Activated naive CD8-positive, alpha-beta T cell treated with anti-CD3 and anti-CD28 coated beads, Interleukin-2, amount 50 U/mL, for 24 hours (primary cell): ENCODE measurements around the gene PINLYP.

ENCODE experiments used
- ATAC-seq: fragments of 150-1000 bp; cut with Tn5 transposase; one replicate; pipeline ENCODE4 v1.10.0; 2021
- DNase-seq: peaks from one replicate; pipeline ENCODE4 v3.0.0; 2021
- H3K27ac Mint-ChIP-seq: one replicate; pipeline ENCODE4 v1.8.0; 2021; ENCODE audit warnings: mild to moderate bottlenecking, mixed read lengths
- H3K27me3 Mint-ChIP-seq: one replicate; pipeline ENCODE4 v1.8.0; 2021; ENCODE audit warnings: mixed read lengths
- H3K36me3 Mint-ChIP-seq: one replicate; pipeline ENCODE4 v1.8.0; 2021; ENCODE audit warnings: low read depth, mixed read lengths
- H3K4me1 Mint-ChIP-seq: one replicate; pipeline ENCODE4 v1.8.0; 2021; ENCODE audit warnings: mixed read lengths
- H3K4me3 Mint-ChIP-seq: one replicate; pipeline ENCODE4 v1.8.0; 2021; ENCODE audit warnings: mild to moderate bottlenecking, moderate library complexity, mixed read lengths
- H3K9me3 Mint-ChIP-seq: one replicate; pipeline ENCODE4 v1.8.0; 2021; ENCODE audit warnings: mixed read lengths

Gene PINLYP

DNA sequence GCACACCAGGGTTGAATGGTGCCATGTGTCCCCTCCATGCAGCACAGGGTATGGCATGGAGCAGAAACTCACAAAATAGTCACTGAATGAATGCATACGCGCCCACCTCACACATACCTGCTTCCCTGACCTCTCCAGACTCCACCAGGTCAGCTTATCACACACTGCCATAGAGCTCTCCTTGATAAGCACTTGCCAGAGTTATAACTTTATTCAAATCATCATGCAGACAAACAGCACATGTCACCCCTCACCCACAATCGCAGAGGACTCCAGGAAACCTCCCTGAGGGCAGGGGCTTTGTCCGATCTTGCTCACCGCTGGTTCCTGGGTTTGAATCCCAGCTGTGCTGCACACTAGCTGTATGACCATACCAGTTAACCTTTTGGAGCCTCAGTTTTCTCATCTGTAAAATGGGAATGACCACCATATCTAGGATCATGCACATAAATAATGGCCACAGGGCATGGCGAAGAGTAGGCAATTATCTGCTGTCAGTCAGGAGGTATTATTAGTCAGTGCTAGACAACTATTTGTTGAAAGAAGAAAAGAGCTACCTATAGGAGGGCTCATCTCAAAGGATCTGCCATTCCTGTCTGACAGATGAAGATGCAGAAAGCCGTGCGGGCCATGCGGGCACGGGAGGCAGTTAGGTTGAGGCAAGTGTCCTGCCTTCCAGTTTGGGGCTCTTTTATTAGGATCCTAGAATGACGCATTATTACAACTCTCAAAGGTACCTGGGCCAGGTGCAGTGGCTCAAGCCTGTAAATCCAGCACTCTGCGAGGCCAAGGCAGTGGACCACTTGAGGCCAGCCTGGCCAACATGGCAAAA is 14.2 kb upstream of the PINLYP start:
- DNase-seq (no peak), ATAC-seq (no peak)
- Mint-ChIP-seq H3K27me3 (no peaks in the 10 kb centered on the region), H3K27ac (peak overlapping the region; percentile 96), H3K4me3 (no peak overlapping the region), H3K9me3 (peaks cover 2% of the 10 kb centered on the region), H3K4me1 (peaks cover 56% of the 10 kb centered on the region), H3K36me3 (peaks cover 34% of the 10 kb centered on the region)

DNA sequence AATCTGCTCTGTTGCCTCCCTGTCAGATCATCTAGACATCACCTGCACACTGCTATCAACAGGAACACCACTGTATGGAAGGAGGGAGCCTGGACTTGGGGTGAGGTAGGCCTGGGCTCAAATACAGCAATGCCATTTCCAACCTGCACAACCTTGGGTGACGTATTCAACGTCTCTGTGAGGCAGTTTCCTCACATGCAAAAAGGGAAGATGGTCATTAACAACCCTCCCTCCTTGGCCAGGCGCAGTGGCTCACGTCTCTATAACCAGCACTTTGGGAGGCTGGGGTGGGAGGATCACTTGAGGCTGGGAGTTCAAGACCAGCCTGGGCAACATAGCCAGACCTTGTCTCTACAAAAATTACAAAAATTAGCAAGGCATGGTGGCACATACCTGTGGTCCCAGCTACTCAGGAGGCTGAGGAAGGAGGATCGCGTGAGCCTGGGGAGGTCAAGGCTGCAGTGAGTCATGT is 13.3 kb upstream of the PINLYP start:
- Mint-ChIP-seq H3K36me3 (peaks cover 33% of the 10 kb centered on the region), H3K9me3 (peaks cover 2% of the 10 kb centered on the region), H3K4me1 (peaks cover 58% of the 10 kb centered on the region), H3K27me3 (no peaks in the 10 kb centered on the region), H3K27ac (peak overlapping the region; percentile 96), H3K4me3 (peak overlapping the region; percentile 69)
- ATAC-seq (no peak), DNase-seq (no peak)

DNA sequence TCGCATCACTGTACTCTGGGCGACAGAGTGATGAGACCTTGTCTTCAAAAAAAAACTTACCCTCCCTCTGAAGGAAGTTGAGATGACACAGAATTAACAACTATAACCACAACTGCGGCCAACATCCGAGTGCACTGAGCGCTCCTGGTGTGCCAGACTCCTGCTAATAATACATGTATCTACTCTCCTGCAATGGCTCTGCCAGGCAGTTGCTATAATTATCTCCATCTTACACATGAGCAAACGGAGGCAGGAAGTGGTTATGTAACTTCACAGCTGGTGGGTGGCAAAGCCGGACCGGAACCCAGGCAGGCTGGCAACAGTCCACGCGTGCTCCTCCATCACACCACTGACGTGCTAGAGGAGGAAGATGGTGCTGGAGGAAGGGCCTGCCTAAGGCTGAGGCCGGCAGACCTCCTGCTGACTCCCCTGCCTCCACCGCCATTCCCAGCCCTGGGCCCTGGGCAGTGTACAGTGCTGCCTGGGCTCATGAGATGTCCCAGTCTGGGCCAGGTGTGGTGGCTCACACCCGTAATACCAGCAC is 12.8 kb upstream of the PINLYP start:
- peak overlapping the region; percentile 69 for H3K4me3 Mint-ChIP-seq

DNA sequence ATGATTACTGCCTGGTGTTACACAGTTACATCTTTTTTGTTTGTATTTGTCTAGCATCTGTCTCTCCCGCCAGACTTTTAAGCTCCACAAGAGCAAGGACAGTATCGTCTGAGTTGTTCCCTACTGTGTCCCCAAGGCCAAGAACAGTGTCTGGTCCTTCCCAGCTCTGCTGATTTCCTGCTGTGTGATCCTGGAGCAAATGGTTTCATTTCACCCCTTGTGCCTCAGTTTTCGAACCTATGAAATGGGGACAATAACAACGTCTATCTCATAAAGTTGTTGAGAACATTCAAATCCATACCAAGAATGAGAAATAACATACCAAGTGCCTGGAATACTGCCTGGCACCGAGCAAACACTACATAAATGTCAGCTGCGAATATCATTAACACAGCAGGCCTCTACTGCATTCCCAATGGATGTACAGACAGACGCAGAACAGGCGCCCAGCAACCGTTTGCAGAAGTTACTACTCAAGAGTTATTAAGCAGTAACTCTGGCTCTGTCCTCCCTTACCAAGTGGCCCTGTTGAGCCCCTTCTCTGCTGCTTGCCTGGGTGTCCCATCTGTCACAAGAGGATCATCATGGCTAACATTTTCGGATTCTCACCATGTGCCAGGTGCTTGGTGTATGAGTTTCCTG is 11.7 kb upstream of the PINLYP start:
- Mint-ChIP-seq H3K36me3 (peaks cover 30% of the 10 kb centered on the region), H3K4me1 (peaks cover 55% of the 10 kb centered on the region), H3K27me3 (no peaks in the 10 kb centered on the region), H3K27ac (peak overlapping the region; percentile 79), H3K9me3 (peaks cover 2% of the 10 kb centered on the region), H3K4me3 (no peak overlapping the region)
- DNase-seq (no peak), ATAC-seq (no peak)

More for the DNA sequence above, 12.8 kb upstream of the PINLYP start:
- H3K27ac Mint-ChIP-seq: peak overlapping the region; percentile 96
- H3K4me1 Mint-ChIP-seq: peaks cover 55% of the 10 kb centered on the region
- peaks cover 30% of the 10 kb centered on the region for H3K36me3 Mint-ChIP-seq
- peak; percentile 71 for DNase-seq
- H3K27me3 Mint-ChIP-seq: no peaks in the 10 kb centered on the region
- ATAC-seq: peak; percentile 95
- peaks cover 2% of the 10 kb centered on the region for H3K9me3 Mint-ChIP-seq

DNA sequence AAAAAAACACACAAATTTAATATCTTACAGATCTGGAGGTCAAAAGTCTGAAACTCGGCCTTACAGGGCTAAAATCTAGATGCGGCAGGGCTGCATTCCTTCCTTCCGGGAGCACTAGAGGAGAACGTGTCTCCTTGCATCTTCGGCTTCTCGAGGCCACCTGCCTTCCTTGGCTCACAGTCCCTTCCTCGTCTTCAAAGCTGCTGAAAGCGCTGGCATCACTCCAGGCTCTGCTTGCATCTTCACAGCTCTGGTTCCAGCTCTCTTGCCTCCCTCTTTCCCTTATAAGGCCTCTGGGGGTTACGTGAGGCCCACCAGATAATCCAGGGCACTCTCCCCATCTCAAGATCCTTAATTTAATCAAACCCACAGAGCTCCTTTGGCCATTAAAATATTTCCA is 10.8 kb upstream of the PINLYP start:
- Mint-ChIP-seq H3K36me3 (peaks cover 28% of the 10 kb centered on the region), H3K4me1 (peaks cover 56% of the 10 kb centered on the region), H3K27ac (peak overlapping the region; percentile 79), H3K27me3 (no peaks in the 10 kb centered on the region), H3K4me3 (no peak overlapping the region), H3K9me3 (peaks cover 2% of the 10 kb centered on the region)
- no peak for ATAC-seq
- no peak for DNase-seq

DNA sequence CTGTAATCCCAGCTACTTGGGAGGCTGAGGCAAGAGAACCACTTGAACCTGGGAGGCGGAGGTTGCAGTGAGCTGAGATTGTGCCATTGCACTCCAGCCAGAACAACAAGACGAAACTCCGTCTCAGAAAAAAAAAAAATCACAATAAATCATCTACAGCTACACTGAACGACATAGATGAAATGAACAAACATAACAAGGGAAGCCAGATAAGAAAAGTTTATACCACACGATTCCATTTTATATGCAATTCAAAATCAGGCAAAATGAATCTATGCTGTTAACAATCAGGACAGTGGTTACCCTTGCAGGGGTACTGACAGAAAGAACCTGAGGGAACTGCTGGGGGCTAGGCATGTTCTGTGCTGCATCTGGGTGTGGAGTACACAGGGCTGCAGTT is 5.9 kb upstream of the PINLYP start:
- ATAC-seq (no peak), DNase-seq (no peak)
- peaks cover 5% of the 10 kb centered on the region for H3K36me3 Mint-ChIP-seq
- H3K4me3 Mint-ChIP-seq: no peak overlapping the region
- peak overlapping the region; percentile 18 for H3K27ac Mint-ChIP-seq
- H3K4me1 Mint-ChIP-seq: peaks cover 34% of the 10 kb centered on the region
- H3K9me3 Mint-ChIP-seq: no peaks in the 10 kb centered on the region
- no peaks in the 10 kb centered on the region for H3K27me3 Mint-ChIP-seq

DNA sequence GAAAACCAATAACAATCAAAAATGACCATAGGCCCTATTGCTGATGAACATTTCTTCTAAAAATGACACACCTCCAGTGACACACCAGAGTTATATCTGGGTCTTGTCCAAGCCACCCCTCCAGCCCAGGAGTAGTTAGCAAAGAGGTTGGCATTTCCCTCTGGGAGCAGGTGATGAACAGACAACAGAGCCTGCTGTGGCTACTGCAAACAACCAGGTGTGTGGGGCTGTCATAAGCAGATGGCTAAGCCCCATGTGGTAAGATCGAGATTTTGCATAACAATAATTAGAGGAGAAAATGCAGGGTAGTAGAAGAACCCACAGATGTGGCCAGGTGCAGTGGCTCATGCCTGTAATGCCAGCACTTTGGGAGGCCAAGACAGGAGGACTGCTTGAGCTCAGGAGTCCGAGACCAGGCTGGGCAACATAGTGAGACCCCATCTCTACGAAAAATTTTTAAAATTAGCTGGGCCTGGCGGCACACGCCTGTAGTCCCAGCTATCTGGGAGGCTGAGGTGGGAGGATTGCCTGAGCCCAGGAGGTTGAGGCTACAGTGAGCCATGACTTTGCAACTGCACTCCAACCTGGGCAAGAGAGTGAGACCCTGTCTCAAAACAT is 5.3 kb upstream of the PINLYP start:
- Mint-ChIP-seq H3K4me3 (no peak overlapping the region), H3K9me3 (no peaks in the 10 kb centered on the region), H3K27ac (no peak overlapping the region), H3K4me1 (peaks cover 33% of the 10 kb centered on the region), H3K36me3 (peaks cover 2% of the 10 kb centered on the region), H3K27me3 (no peaks in the 10 kb centered on the region)
- no peak for DNase-seq
- no peak for ATAC-seq

DNA sequence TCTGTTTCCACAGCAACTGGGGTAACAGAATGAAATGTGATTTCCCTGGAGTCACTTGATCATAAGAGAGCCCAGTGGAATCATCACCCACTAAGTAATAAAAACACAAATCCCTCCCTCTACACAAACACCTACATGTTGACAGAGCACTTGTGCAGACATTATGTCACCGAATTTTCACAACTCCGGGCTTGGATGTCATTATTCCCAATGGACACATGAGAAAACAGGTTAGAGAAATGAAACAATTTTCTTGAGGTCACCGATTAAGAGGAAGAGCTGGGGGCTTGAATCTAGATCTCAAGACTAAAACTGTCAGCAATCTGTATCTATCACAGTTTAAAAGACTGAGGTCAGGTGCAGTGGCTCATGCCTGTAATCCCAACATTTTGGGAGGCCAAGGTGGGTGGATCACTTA is 3.4 kb upstream of the PINLYP start:
- H3K9me3 Mint-ChIP-seq: no peaks in the 10 kb centered on the region
- peaks cover 38% of the 10 kb centered on the region for H3K4me1 Mint-ChIP-seq
- no peaks in the 10 kb centered on the region for H3K27me3 Mint-ChIP-seq
- no peak for DNase-seq
- H3K36me3 Mint-ChIP-seq: peaks cover 2% of the 10 kb centered on the region
- H3K27ac Mint-ChIP-seq: no peak overlapping the region
- no peak overlapping the region for H3K4me3 Mint-ChIP-seq
- ATAC-seq: no peak

DNA sequence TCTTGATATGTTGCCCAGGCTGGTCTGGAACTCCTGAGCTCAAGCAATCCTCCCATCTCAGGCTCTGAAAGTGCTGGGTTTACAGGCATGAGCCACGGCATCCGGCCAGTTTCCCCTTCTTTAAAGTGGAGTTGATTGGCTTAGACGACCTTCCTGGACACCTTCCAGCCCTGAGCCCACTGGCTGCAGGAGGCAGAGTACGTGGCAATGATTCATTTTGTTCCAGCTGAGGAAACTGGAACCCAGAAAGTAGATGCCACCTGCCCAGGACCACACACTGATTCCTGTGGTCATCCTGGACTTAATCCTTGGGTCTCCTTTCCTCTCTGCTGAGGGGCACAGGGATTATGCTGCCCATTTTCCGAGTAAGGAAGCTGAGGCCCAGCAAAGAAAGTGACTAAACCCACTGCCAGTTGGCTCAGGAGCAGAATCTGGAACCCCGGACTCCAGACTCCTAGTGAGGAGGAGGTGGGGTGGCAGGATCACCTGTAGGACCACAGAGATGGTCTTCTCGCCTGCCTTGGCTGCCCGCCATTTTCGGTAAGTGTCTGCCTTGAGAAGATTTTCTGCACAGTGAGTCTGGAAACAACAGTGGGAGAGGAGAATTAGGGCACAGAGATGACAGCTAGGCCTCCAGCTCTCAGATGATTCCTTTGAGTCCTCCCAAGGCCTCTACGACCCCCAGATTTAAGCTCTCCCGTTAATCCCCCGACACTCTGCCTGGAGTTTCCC is 1.0 kb upstream of the PINLYP start:
- Mint-ChIP-seq H3K36me3 (peaks cover 2% of the 10 kb centered on the region), H3K4me3 (peak overlapping the region; percentile 96), H3K4me1 (peaks cover 49% of the 10 kb centered on the region), H3K27ac (peak overlapping the region; percentile 91), H3K27me3 (peaks cover 2% of the 10 kb centered on the region), H3K9me3 (no peaks in the 10 kb centered on the region)
- ATAC-seq (no peak), DNase-seq (no peak)

DNA sequence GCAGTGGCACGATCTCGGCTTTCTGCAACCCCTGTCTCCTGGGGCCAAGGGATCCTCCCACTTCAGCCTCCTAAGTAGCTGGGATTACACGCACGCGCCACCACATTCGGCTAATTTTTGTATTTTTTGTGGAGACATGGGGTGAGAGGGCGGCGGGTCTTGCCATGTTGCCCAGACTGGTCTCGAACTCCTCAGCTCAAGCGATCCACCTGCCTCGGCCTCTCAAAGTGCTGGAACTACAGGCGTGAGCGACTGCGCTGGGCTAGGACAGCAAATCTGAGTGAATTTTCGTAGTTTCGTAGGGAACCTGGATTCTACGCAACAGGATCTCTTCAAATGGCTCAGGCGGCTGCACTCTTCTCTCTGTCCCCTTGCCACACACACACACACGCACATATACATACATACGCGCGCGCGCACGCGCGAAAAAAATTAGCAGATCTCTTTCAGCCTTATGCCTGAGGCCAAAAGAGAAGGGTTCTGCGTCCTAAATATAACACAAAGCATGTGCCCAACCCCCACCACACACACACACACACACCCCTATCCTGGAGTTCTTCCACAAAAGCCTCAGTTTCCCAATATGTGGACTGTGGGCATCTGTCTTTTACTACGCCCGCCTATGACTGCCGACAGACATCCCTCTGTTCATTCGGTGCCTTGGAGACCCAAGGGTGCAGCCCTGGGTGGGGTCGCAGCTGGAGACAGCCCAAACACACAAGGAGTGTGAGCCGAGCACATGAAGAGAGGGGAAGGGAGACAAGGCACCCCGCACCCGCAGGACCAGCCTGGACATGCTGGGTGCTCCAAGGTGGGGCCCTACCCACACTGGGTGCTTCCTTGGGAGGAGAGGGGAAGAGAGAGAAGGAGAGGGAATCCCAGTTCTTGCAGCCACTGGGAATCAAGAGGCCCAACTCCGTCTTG is 616 bp downstream of the PINLYP start:
- peaks cover 43% of the 10 kb centered on the region for H3K4me1 Mint-ChIP-seq
- no peak for ATAC-seq
- H3K4me3 Mint-ChIP-seq: peak overlapping the region; percentile 96
- H3K36me3 Mint-ChIP-seq: no peaks in the 10 kb centered on the region
- H3K9me3 Mint-ChIP-seq: no peaks in the 10 kb centered on the region
- peak overlapping the region; percentile 91 for H3K27ac Mint-ChIP-seq
- DNase-seq: no peak
- H3K27me3 Mint-ChIP-seq: peaks cover 2% of the 10 kb centered on the region

DNA sequence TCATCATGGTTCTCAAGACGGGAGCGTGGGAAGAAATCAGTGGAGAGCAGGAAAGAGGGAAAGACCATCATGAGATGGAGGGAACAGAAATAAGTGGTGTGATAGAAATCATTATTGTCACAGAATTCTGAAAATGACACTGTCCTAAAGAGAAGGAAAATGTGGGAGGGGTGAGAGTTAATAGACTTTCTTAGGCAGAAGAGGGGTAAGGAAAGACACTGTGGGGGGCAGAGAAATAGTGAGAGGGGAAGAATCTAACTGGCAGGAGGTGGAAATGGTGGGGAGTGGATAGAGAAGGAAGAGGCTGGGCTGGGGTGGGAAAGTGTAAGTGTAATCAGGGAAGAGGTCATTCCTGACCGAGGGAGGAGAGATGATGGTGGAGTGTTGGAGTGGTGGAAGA is 3.2 kb downstream of the PINLYP start:
- peak overlapping the region; percentile 86 for H3K27ac Mint-ChIP-seq
- H3K9me3 Mint-ChIP-seq: no peaks in the 10 kb centered on the region
- peak overlapping the region; percentile 82 for H3K4me3 Mint-ChIP-seq
- no peaks in the 10 kb centered on the region for H3K36me3 Mint-ChIP-seq
- peaks cover 2% of the 10 kb centered on the region for H3K27me3 Mint-ChIP-seq
- ATAC-seq (no peak), DNase-seq (no peak)
- H3K4me1 Mint-ChIP-seq: peaks cover 40% of the 10 kb centered on the region

DNA sequence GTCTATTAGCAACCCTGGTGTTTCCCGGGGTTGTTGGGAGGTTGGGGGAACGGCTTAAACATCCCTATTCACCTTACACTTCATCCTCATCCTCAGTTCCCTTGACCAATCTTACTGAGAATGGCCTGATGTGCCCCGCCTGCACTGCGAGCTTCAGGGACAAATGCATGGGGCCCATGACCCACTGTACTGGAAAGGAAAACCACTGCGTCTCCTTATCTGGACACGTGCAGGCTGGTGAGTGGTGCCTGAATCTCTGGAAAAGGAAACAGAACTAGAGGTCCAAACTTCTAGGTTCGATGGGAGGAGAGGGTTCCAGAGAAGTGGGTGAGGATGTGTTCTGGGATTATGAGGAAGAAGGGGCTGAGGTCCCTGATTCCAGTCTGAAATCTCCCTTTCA is 5.9 kb downstream of the PINLYP start:
- Mint-ChIP-seq H3K4me3 (peak overlapping the region; percentile 82), H3K4me1 (peaks cover 40% of the 10 kb centered on the region), H3K27ac (peak overlapping the region; percentile 78), H3K9me3 (no peaks in the 10 kb centered on the region), H3K36me3 (peaks cover 7% of the 10 kb centered on the region), H3K27me3 (peaks cover 2% of the 10 kb centered on the region)
- no peak for ATAC-seq
- no peak for DNase-seq

DNA sequence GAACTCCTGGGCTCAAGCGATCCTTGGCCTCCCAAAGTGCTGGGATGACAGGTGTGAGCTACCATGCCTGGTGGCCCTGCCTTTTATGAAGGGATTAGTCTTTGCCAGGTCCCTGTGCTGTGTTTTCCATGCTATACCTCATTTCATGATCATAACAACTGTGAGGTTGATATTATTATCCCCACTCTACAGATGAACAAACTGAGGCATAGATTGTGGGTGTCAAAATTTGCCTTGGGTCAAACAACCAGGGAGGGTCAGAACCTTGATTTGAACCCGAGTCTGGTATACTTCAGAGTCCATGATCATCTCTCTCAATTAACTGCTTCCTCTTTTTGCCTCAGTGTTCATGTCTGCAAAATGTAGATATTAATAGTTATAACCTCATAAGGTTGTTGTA is 6.9 kb downstream of the PINLYP start:
- Mint-ChIP-seq H3K9me3 (no peaks in the 10 kb centered on the region), H3K27ac (no peak overlapping the region), H3K36me3 (peaks cover 7% of the 10 kb centered on the region), H3K27me3 (peaks cover 2% of the 10 kb centered on the region), H3K4me3 (no peak overlapping the region), H3K4me1 (peaks cover 40% of the 10 kb centered on the region)
- DNase-seq (no peak), ATAC-seq (no peak)
